ENCODE data around the gene RMRP.

Gene RMRP

GRCh38 chr9:35664531-35665470 lies 7.0 kb upstream of the RMRP start, which contains the start of gene ARHGEF39:
Gene ARHGEF39 (minus strand): TSS chr9:35665195. CDS start chr9:35665169, 26 bp downstream.
- Histone ChIP-seq H3K4me3 (ENCODE audit: low read length) (peak within 1 kb of the TSS; percentile 91), H3K4me1 (ENCODE audit: low read length) (peaks cover 19% of the 10 kb centered on the region), H3K36me3 (replicated peaks; ENCODE audit: low read depth, low read length) (peaks cover 34% of the 10 kb centered on the region), H3K4me2 (ENCODE audit: low read length) (peak within 1 kb of the TSS; percentile 96), H3K9ac (ENCODE audit: low read length) (peak within 1 kb of the TSS; percentile 95), H2AFZ (ENCODE audit: low read depth, low read length) (peak within 1 kb of the TSS; percentile 75), H3K79me2 (ENCODE audit: low read length) (peaks cover 15% of the 10 kb centered on the region), H3K9me3 (ENCODE audit: insufficient read depth, low read length) (no peaks in the 10 kb centered on the region), H3K27me3 (ENCODE audit: low read depth, low read length) (no peaks in the 10 kb centered on the region), H3K27ac (ENCODE audit: low read length) (peak within 1 kb of the TSS; percentile 56), H4K20me1 (ENCODE audit: insufficient read depth, low read length) (no peaks in the 10 kb centered on the region)
- TF ChIP-seq CTCF (IDR thresholded peaks at IDR 0.05; ENCODE audit: low read depth, low read length) = peak; percentile 40
- TF ChIP-seq EZH2phosphoT487 (IDR thresholded peaks at IDR 0.05; ENCODE audit: low read depth) = no peak

DNA sequence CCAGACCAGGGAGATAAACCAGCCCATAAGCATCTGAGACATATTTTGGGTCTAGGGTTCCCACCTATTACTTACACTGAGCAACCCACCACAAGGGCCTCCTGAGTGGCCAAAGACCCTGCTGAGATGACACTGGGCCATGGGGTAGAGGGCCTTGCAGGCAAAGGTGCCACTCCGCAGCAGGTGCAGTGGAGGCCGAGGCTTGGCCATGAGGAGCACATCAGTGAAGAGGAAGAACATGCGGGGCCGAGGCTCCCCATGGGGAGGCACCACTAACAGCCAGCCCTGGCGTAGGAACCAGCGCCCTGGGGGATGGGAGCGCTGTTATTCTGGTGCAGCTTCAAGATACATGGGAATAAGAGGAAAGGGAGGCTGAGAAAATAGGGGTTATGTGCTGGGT lies 4.6 kb upstream of the RMRP start:
- Histone ChIP-seq H3K4me1 (ENCODE audit: low read length) (peaks cover 29% of the 10 kb centered on the region), H3K9ac (ENCODE audit: low read length) (no peak overlapping the region)

GRCh38 chr9:35661756-35662350 lies 4.0 kb upstream of the RMRP start:
- Histone ChIP-seq H3K79me2 (ENCODE audit: low read length) (peaks cover 25% of the 10 kb centered on the region), H3K27ac (ENCODE audit: low read length) (no peak overlapping the region), H4K20me1 (ENCODE audit: insufficient read depth, low read length) (no peaks in the 10 kb centered on the region), H3K27me3 (ENCODE audit: low read depth, low read length) (no peaks in the 10 kb centered on the region), H2AFZ (ENCODE audit: low read depth, low read length) (no peak overlapping the region), H3K4me1 (ENCODE audit: low read length) (peaks cover 34% of the 10 kb centered on the region), H3K4me3 (ENCODE audit: low read length) (no peak overlapping the region), H3K9ac (ENCODE audit: low read length) (no peak overlapping the region), H3K36me3 (replicated peaks; ENCODE audit: low read depth, low read length) (peaks cover 34% of the 10 kb centered on the region), H3K4me2 (ENCODE audit: low read length) (no peak overlapping the region), H3K9me3 (ENCODE audit: insufficient read depth, low read length) (no peaks in the 10 kb centered on the region)
- TF ChIP-seq EZH2phosphoT487 (IDR thresholded peaks at IDR 0.05; ENCODE audit: low read depth) = no peak
- no peak for TF ChIP-seq CTCF (IDR thresholded peaks at IDR 0.05; ENCODE audit: low read depth, low read length)

More for the DNA sequence above, 4.6 kb upstream of the RMRP start:
- Histone ChIP-seq H3K4me2 (ENCODE audit: low read length) (no peak overlapping the region), H3K4me3 (ENCODE audit: low read length) (no peak overlapping the region), H2AFZ (ENCODE audit: low read depth, low read length) (no peak overlapping the region), H3K36me3 (replicated peaks; ENCODE audit: low read depth, low read length) (peaks cover 34% of the 10 kb centered on the region), H4K20me1 (ENCODE audit: insufficient read depth, low read length) (no peaks in the 10 kb centered on the region), H3K27ac (ENCODE audit: low read length) (no peak overlapping the region), H3K27me3 (ENCODE audit: low read depth, low read length) (no peaks in the 10 kb centered on the region), H3K9me3 (ENCODE audit: insufficient read depth, low read length) (no peaks in the 10 kb centered on the region), H3K79me2 (ENCODE audit: low read length) (peaks cover 25% of the 10 kb centered on the region)
- TF ChIP-seq CTCF (IDR thresholded peaks at IDR 0.05; ENCODE audit: low read depth, low read length) (no peak), EZH2phosphoT487 (IDR thresholded peaks at IDR 0.05; ENCODE audit: low read depth) (no peak)

DNA sequence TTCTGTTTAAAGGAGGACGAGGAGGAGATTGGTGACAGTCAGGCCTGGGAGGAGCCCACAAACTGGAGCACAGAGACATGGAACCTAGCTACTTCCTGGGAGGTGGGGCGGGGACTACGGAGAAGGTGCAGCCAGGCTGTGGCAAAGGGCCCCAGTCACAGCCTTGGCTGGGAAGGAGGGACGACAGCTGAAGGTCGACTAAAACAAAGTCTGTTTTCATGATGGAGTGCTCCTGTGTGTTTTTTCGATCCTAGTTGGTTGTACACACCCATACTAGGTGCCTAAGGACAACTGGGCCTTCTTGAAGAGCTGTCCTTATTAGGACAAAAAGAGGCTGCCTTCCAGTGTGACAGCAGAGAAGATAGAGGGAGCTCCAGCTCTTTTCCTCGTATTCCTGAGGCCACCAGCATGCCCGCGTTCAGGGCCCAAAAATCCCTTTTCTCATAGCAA lies 3.2 kb upstream of the RMRP start:
- peaks cover 25% of the 10 kb centered on the region for H3K79me2 ChIP-seq (ENCODE audit: low read length)
- H4K20me1 ChIP-seq (ENCODE audit: insufficient read depth, low read length) = no peaks in the 10 kb centered on the region
- no peaks in the 10 kb centered on the region for H3K27me3 ChIP-seq (ENCODE audit: low read depth, low read length)
- no peak overlapping the region for H2AFZ ChIP-seq (ENCODE audit: low read depth, low read length)
- H3K9me3 ChIP-seq (ENCODE audit: insufficient read depth, low read length) = no peaks in the 10 kb centered on the region
- no peak for TF ChIP-seq EZH2phosphoT487 (IDR thresholded peaks at IDR 0.05; ENCODE audit: low read depth)
- TF ChIP-seq CTCF (IDR thresholded peaks at IDR 0.05; ENCODE audit: low read depth, low read length) = peak; percentile 34; the same call in 1 of the 2 replicates
- peaks cover 25% of the 10 kb centered on the region for H3K4me1 ChIP-seq (ENCODE audit: low read length)
- H3K4me3 ChIP-seq (ENCODE audit: low read length) = no peak overlapping the region
- H3K9ac ChIP-seq (ENCODE audit: low read length) = no peak overlapping the region
- no peak overlapping the region for H3K4me2 ChIP-seq (ENCODE audit: low read length)
- H3K36me3 ChIP-seq (replicated peaks; ENCODE audit: low read depth, low read length) = peaks cover 34% of the 10 kb centered on the region
- no peak overlapping the region for H3K27ac ChIP-seq (ENCODE audit: low read length)

All from OCI-LY3 (cell line).